Measurements from ENCODE around the gene TTLL10.

The TTLL10 gene

GRCh38 chr1:1153874-1154273 is 19.8 kb upstream of the TTLL10 start:
- ChIA-PET CTCF (interaction anchor here (1.0 kb wide), 1 partner anchor 32 kb away, joined by 5 read pairs; no protein-coding TSS in a partner anchor), POLR2A (no interaction called here)
- TF ChIP-seq FOXK2 (IDR thresholded peaks at IDR 0.05), result no peak
- no peak for TF ChIP-seq ARNT (IDR thresholded peaks at IDR 0.05)
- TF ChIP-seq FOXM1 (IDR thresholded peaks at IDR 0.05; ENCODE audit: borderline replicate concordance), result no peak
- TF ChIP-seq, protein P1, sequence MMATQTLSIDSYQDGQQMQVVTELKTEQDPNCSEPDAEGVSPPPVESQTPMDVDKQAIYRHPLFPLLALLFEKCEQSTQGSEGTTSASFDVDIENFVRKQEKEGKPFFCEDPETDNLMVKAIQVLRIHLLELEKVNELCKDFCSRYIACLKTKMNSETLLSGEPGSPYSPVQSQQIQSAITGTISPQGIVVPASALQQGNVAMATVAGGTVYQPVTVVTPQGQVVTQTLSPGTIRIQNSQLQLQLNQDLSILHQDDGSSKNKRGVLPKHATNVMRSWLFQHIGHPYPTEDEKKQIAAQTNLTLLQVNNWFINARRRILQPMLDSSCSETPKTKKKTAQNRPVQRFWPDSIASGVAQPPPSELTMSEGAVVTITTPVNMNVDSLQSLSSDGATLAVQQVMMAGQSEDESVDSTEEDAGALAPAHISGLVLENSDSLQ (IDR thresholded peaks at IDR 0.05), result no peak
- TF ChIP-seq ELF4 (IDR thresholded peaks at IDR 0.05), result no peak
- TF ChIP-seq L3MBTL2 (conservative IDR thresholded peaks at IDR 0.05), result no peak
- TF ChIP-seq ZNF384 (IDR thresholded peaks at IDR 0.05), result no peak
- TF ChIP-seq HDGF (IDR thresholded peaks at IDR 0.05; ENCODE audit: borderline replicate concordance), result no peak
- TF ChIP-seq BHLHE40 (IDR thresholded peaks at IDR 0.05; ENCODE audit: borderline replicate concordance), result no peak
- no peak for TF ChIP-seq SP1 (IDR thresholded peaks at IDR 0.05)
- TF ChIP-seq FOXA1 (IDR thresholded peaks at IDR 0.05), result no peak
- TF ChIP-seq NFRKB (IDR thresholded peaks at IDR 0.05), result no peak
- TF ChIP-seq SUZ12 (IDR thresholded peaks at IDR 0.05), result no peak
- TF ChIP-seq LEF1 (IDR thresholded peaks at IDR 0.05; ENCODE audit: borderline replicate concordance), result no peak
- TF ChIP-seq TARDBP (IDR thresholded peaks at IDR 0.05), result no peak
- no peak for DNase-seq (ENCODE audit: extremely low spot score)

GRCh38 chr1:1155258-1155657 is 18.4 kb upstream of the TTLL10 start:
- POLR2A ChIA-PET, result no interaction called here

GRCh38 chr1:1156140-1157032 is 17.3 kb upstream of the TTLL10 start:
- CTCF ChIA-PET, result no interaction called here
- POLR2A ChIA-PET, result interaction anchor here (1.6 kb wide), 1 partner anchor 76 kb away, joined by 5 read pairs; the partner anchor contains the start of genes B3GALT6 and SDF4

More at GRCh38 chr1:1155258-1155657, 18.4 kb upstream of the TTLL10 start:
- CTCF ChIA-PET, result no interaction called here
- DNase-seq (ENCODE audit: extremely low spot score), result no peak
- no peak for TF ChIP-seq FOXA1 (IDR thresholded peaks at IDR 0.05)
- no peak for TF ChIP-seq TARDBP (IDR thresholded peaks at IDR 0.05)
- no peak for TF ChIP-seq SP1 (IDR thresholded peaks at IDR 0.05)
- TF ChIP-seq CTBP1 (IDR thresholded peaks at IDR 0.05; ENCODE audit: borderline replicate concordance), result no peak

DNA sequence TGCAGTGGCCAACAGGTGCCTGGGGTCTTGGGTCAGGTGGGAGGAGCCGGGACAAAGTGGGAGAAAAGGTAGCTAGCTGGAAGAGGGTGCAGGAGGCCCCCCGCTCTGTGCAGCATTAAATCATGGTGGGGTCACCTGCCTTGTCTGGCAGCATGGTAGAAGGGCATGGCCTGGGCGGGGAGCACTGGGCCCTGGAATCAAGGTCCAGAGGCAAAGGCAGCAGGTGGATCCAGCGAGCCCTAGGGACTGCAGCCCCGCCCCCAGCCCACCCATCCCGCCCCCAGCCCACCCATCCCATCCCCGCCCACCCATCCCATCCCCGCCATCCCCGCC is 16.7 kb upstream of the TTLL10 start:
- no peak for TF ChIP-seq TARDBP (IDR thresholded peaks at IDR 0.05)
- no peak for TF ChIP-seq FOXA1 (IDR thresholded peaks at IDR 0.05)
- TF ChIP-seq SP1 (IDR thresholded peaks at IDR 0.05), result no peak
- no peak for DNase-seq (ENCODE audit: extremely low spot score)
- ChIA-PET CTCF (no interaction called here), POLR2A (interaction anchor here (1.6 kb wide), 1 partner anchor 75 kb away, joined by 5 read pairs; the partner anchor contains the start of genes B3GALT6 and SDF4)

More at GRCh38 chr1:1156140-1157032, 17.3 kb upstream of the TTLL10 start:
- DNase-seq (ENCODE audit: extremely low spot score), result no peak
- no peak for TF ChIP-seq BHLHE40 (IDR thresholded peaks at IDR 0.05; ENCODE audit: borderline replicate concordance)
- no peak for TF ChIP-seq SP1 (IDR thresholded peaks at IDR 0.05)
- no peak for TF ChIP-seq LEF1 (IDR thresholded peaks at IDR 0.05; ENCODE audit: borderline replicate concordance)
- TF ChIP-seq ZNF384 (IDR thresholded peaks at IDR 0.05), result no peak
- TF ChIP-seq NFRKB (IDR thresholded peaks at IDR 0.05), result no peak
- no peak for TF ChIP-seq TARDBP (IDR thresholded peaks at IDR 0.05)
- TF ChIP-seq, protein P1 (IDR thresholded peaks at IDR 0.05), result no peak
- TF ChIP-seq FOXK2 (IDR thresholded peaks at IDR 0.05), result no peak
- no peak for TF ChIP-seq L3MBTL2 (conservative IDR thresholded peaks at IDR 0.05)
- no peak for TF ChIP-seq ARNT (IDR thresholded peaks at IDR 0.05)

GRCh38 chr1:1157426-1157913 is 16.2 kb upstream of the TTLL10 start:
- TF ChIP-seq L3MBTL2 (conservative IDR thresholded peaks at IDR 0.05), result no peak
- TF ChIP-seq SP1 (IDR thresholded peaks at IDR 0.05), result no peak
- no peak for TF ChIP-seq TARDBP (IDR thresholded peaks at IDR 0.05)
- TF ChIP-seq FOXA1 (IDR thresholded peaks at IDR 0.05), result no peak
- TF ChIP-seq HDGF (IDR thresholded peaks at IDR 0.05; ENCODE audit: borderline replicate concordance), result no peak
- no peak for TF ChIP-seq NFRKB (IDR thresholded peaks at IDR 0.05)
- TF ChIP-seq ELF4 (IDR thresholded peaks at IDR 0.05), result no peak
- no peak for TF ChIP-seq LEF1 (IDR thresholded peaks at IDR 0.05; ENCODE audit: borderline replicate concordance)
- no peak for TF ChIP-seq FOXM1 (IDR thresholded peaks at IDR 0.05; ENCODE audit: borderline replicate concordance)
- TF ChIP-seq SUZ12 (IDR thresholded peaks at IDR 0.05), result no peak
- TF ChIP-seq, protein P1 (IDR thresholded peaks at IDR 0.05), result no peak
- no peak for TF ChIP-seq FOXK2 (IDR thresholded peaks at IDR 0.05)
- no peak for TF ChIP-seq CTBP1 (IDR thresholded peaks at IDR 0.05; ENCODE audit: borderline replicate concordance)
- TF ChIP-seq ZNF384 (IDR thresholded peaks at IDR 0.05), result no peak
- TF ChIP-seq BHLHE40 (IDR thresholded peaks at IDR 0.05; ENCODE audit: borderline replicate concordance), result no peak
- TF ChIP-seq ARNT (IDR thresholded peaks at IDR 0.05), result no peak
- ChIA-PET POLR2A (interaction anchor here (1.6 kb wide), 1 partner anchor 75 kb away, joined by 5 read pairs; the partner anchor contains the start of genes B3GALT6 and SDF4), CTCF (no interaction called here)
- DNase-seq (ENCODE audit: extremely low spot score), result peak; percentile 61

Measured in HEK293T (cell line).